Measurements from ENCODE around the gene DPP6.

DNA sequence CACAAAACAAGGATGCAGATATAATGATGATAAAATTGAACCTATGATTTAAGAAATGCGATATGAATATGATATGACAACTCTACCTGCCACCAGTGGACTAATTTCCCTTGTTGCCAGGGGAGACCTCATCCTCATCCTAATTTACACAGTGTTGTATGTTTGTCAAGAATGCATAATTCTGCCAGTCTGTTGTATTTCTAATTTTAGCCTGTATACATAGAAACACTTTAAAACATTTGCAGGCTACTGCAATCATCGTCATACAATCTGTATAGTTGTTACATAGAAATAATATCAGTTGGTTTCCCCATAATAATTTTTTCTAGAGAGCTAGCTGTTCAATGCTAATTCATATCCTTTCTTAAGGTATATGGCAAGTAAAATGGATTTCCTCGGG is 274.2 kb downstream of the DPP6 start:
- TF ChIP-seq, protein P1, sequence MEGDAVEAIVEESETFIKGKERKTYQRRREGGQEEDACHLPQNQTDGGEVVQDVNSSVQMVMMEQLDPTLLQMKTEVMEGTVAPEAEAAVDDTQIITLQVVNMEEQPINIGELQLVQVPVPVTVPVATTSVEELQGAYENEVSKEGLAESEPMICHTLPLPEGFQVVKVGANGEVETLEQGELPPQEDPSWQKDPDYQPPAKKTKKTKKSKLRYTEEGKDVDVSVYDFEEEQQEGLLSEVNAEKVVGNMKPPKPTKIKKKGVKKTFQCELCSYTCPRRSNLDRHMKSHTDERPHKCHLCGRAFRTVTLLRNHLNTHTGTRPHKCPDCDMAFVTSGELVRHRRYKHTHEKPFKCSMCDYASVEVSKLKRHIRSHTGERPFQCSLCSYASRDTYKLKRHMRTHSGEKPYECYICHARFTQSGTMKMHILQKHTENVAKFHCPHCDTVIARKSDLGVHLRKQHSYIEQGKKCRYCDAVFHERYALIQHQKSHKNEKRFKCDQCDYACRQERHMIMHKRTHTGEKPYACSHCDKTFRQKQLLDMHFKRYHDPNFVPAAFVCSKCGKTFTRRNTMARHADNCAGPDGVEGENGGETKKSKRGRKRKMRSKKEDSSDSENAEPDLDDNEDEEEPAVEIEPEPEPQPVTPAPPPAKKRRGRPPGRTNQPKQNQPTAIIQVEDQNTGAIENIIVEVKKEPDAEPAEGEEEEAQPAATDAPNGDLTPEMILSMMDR (IDR thresholded peaks at IDR 0.05) = no peak
- no peak for TF ChIP-seq POLR2A (IDR thresholded peaks at IDR 0.05)
